GM19239 (cell line): ENCODE results near the gene TAS1R1.

Source experiments
- DNase-seq: peaks from one replicate; pipeline ENCODE4 v3.0.0; 2011; ENCODE audit warnings: low spot score; ENCODE audit not compliant: insufficient read length
- FAIRE-seq: peaks from 2 replicates; lab custom pipeline; 2011; peaks lifted over from hg19 to GRCh38; lab: Jason Lieb, UNC

The TAS1R1 gene

DNA sequence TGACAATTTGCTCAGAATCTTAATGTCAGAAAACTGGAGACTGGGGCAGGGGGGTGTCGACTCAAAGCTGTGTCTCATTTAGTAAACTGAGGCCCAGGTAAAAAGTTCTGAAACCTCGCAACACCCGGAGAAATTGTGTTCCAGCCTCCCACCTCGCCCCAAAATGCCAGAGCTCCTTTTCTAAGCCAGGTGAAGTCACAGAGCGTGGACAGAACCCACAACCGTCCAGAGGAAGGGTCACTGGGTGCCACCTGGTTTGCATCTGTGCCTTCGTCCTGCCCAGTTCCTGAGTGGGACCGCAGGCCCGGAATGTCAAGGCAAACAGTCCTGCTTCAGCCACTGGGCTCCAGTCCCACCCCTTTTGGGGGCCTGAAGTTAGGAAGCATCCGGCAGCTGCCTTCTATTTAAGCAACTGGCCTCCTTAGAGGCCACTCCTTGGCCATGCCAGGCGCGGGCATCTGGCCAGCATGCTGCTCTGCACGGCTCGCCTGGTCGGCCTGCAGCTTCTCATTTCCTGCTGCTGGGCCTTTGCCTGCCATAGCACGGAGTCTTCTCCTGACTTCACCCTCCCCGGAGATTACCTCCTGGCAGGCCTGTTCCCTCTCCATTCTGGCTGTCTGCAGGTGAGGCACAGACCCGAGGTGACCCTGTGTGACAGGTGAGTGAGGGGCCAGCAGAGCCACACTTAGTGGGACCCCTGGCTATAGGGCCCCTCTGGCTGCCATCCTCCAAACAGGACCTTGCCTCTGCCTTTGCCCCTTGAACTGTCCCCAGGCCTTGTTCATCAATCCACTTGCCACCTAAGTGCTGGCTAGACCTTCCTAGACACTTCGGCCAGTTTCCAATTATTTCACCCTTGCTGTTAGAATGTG lies at the start of gene TAS1R1:
Gene TAS1R1 (plus strand): TSS at position 401 of the 872 bp plus-strand sequence. CDS start 67 bp downstream, at position 468.
- no peak for DNase-seq
- no peak for FAIRE-seq

GRCh38 chr1:6505367-6506209 lies 49.5 kb upstream of the TAS1R1 start:
- no peak for FAIRE-seq
- DNase-seq: no peak

GRCh38 chr1:6506210-6507036 lies 48.7 kb upstream of the TAS1R1 start:
- FAIRE-seq (no peak), DNase-seq (no peak)

DNA sequence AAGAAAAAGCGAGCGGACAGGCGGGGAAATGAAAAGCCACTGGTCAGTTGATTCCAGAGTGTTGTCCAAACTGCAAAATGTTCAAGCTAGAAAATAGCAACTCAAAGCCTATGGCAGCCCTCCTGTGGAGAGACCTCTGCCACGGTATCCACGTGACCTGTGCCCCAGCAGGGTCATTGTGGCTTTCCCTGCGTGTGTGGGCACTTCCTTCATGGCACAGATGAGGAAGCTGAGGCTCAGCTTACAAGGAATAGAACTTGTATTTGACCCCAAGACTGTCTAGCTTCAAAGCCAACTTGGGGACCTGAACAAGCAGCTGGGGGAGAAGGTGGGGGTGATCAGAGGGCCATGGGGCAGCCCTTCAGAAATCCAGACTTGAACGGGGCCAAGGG lies 48.1 kb upstream of the TAS1R1 start:
- no peak for FAIRE-seq
- no peak for DNase-seq

DNA sequence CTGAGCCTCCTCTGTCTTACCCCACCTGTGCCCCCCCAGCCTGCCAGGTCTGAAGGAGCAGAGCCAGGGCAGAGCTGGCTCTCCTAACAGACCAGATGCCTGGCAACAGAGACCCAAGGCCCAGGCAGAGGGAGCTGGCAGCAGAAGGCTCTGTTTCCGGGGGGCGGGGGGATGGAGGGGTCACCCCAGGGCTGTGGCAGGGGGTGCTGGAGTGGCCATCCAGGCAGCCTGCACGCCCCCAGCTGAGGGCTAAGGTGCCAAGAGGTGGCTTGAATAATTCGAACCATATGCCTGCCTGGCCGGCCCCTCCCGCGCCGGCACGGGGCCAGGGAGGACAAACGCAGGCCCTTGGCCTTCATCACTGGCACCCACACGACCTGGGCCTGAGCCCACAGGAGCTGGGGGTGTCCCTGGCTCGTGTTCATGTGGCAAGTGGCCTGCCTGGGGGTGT lies 47.6 kb upstream of the TAS1R1 start:
- DNase-seq: no peak
- no peak for FAIRE-seq

DNA sequence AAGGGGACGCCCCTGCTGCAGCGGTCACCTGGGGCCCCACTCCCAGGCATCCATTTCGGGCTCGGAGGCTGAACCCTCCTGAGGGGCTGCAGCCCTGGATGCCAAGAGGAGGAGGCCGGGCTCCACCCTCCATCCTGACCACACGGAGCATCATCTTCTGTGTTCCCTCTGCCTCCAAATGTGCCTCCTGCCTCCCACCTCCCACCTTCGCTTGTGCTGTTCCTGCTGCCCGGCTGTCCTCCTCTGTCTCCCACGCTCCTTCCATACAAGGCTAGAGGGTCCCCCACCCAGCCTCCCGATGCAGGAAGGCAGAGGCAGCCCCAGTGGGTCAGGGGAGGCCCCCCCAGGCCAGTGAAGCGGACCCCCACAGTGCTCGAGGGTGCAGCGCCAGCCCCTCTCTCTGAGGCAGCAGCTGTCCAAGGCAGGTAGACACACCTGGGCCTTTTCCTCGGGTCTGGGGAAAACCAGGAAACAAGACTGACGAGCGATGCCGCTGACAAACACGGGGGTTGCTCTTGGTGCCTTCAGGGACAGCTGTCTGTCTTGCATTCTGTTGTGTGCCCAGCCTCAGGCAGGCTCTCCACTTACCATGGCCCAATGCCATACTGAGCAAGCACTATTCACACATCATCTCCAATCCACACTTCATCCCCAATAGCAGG lies 46.8 kb upstream of the TAS1R1 start:
- no peak for DNase-seq
- FAIRE-seq: no peak

DNA sequence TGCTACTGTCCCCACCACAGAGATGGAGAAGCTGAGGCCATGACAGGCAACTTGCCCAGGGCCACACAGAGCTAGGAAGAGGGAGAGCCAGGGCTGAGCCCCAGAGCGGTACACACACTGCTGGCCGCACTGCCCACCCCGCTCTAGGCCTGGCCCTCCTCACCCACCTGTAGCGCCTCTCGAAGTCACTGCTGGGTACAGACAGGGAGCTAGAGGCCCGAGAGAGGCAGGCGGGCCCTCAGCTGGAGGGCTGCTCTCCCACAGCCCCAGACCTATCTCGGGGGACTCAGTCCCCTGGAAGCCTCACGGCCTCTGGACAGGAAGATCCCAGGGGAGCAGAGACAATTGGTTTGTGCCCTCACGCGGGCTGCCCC lies 46.3 kb upstream of the TAS1R1 start:
- no peak for DNase-seq
- FAIRE-seq: no peak

- DNase-seq: no peak
- FAIRE-seq: no peak
These were observed 45.7 kb upstream of the TAS1R1 start for GRCh38 chr1:6509220-6509918.

- DNase-seq (no peak), FAIRE-seq (no peak)
These were observed 45.2 kb upstream of the TAS1R1 start for GRCh38 chr1:6509919-6510291.

GRCh38 chr1:6510493-6510892 lies 44.6 kb upstream of the TAS1R1 start:
- no peak for DNase-seq
- no peak for FAIRE-seq

- no peak for FAIRE-seq
- no peak for DNase-seq
These were observed 44.1 kb upstream of the TAS1R1 start for GRCh38 chr1:6511056-6511455.

DNA sequence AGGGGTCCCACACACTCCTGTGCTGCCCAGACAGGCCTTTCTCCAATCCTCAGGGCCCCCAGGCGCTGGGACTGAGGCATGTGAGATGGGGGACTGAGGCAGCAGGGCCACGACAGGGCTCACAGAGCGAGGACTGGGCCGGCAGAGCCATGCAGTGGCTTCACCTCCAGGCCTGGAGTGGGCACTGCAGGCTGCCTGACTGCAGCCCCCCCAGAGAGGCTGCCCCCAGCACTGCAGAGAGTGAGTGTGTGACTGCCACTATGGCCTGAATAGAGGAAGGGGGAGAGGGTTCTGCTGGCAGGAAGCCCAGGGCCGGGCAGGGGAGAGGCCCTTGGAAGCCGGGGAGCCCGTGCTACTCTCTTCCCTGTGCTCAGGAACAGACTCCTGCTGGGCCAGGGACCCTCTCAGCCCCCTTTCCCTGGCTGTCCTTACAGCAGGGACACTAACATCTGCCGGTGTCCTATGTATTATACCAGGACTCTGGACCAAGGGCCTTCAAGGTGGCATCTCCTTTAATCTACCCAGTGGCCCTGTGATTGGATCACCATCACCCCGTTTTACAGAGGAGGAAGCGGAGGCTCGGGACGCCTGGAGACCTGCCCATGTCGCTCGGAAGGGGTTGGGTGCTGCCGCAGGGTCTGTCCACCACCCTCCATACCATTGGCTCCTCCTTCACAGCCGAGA lies 43.4 kb upstream of the TAS1R1 start:
- no peak for DNase-seq
- no peak for FAIRE-seq

DNA sequence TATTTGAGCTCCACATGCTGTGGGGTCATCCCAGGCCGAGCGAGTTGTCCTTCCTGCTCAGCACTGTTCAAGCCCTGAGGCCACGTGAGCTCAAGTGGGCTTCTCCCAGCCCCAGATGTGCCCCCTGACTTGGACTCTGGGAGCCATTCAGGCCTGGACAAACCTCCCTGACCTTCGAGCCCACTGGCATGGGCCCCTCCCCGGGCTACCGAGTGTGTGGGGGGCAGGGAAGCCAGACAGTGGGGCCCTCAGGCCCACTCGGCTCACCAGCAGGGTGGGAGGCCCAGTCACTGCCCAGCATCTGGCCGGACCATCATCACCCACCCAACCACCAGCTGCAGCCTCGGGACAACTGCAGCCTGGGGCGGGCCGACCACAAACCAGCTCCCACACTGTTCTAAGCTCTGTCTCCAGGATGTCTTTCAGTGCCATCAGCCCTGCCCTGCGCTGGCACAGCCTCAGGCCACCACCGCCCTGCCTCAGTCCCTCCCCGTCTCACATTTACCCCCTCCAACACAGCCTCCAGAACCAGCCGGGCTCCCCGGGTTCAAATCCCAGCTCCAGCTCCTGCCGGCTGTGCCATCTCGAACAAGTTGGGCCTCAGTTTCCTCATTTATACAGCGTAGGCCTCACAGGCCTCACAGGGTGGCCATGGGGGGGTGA lies 42.7 kb upstream of the TAS1R1 start:
- DNase-seq (no peak), FAIRE-seq (no peak)

DNA sequence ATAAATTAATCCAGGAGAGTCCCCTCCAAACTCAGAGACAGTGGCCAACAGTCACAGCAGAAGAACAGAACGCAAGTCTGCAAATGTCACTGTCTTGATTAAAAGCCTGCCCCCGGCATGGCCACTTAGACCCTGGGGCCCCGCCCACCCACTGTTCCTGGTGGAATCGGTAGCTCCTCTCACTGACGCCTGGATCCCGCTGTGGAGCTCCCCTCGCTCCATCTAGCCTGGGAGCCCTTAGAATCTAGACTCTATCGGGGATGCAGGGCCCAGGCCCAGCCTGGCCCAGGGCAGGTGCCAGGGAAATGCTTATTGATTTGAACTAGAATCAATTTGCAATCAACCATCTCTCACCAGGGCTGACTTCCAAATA lies 42.2 kb upstream of the TAS1R1 start:
- FAIRE-seq (no peak), DNase-seq (no peak)

DNA sequence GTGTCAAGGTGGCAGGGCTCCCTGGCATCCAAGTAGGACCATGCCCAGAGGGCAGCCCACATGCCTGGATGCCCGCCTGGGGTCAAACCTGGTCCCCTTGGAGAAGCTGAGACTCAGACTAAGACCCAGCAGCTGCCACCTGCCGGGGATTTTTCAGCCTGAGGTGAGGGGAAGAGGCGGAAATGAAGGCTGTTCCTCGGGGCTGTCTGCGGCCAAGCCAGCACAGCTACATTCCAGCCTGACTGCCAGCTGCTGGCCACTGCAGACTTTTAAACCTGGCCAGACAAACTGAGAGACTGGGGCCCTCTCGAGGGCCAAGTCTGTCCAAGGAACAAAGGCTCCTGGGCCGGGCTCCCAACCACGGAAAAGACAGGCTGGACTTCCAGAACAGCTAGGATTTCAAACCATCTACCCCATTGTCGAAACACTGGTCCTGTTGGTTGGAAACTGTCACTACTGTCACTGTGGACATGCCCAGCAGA lies 41.7 kb upstream of the TAS1R1 start:
- FAIRE-seq (no peak), DNase-seq (no peak)

GRCh38 chr1:6515771-6516170 lies 39.3 kb upstream of the TAS1R1 start:
- DNase-seq (no peak), FAIRE-seq (no peak)

DNA sequence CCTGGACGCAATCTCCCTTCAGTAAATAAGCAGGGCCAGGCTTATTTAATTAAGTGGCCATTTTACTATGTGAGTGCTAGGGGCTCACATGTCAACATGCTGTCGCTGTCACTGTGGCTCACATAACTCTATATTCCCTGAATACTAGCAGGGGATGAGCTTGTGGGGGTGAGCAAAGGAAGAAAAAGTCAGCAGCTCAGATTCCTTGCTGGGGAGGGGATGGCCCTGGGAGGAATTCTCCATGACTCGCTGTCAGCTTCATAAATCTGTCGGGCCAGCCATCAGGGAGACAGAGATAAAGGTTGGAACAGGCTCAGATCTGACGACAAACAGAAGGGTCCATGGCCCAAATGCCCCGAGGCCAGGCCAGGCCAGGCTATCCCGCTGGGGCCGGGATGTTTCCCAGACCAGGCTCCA lies 37.7 kb upstream of the TAS1R1 start:
- FAIRE-seq (no peak), DNase-seq (no peak)

GRCh38 chr1:6519491-6519934 lies 35.6 kb upstream of the TAS1R1 start:
- no peak for FAIRE-seq
- no peak for DNase-seq
